Stimulated activated CD4-positive, alpha-beta T cell treated with anti-CD3 and anti-CD28 coated beads, Interleukin-12 subunit alpha, Interleukin-12 subunit beta, amount 100 ng/mL, for 24 hours (primary cell): ENCODE results near the gene WWOX.

ENCODE experiments used
- DNase-seq, 2 experiments: peaks; one replicate each; pipeline ENCODE4 v3.0.0-alpha.2; 2020; ENCODE audit warnings: low read depth in 2 of 2

Gene WWOX

DNA sequence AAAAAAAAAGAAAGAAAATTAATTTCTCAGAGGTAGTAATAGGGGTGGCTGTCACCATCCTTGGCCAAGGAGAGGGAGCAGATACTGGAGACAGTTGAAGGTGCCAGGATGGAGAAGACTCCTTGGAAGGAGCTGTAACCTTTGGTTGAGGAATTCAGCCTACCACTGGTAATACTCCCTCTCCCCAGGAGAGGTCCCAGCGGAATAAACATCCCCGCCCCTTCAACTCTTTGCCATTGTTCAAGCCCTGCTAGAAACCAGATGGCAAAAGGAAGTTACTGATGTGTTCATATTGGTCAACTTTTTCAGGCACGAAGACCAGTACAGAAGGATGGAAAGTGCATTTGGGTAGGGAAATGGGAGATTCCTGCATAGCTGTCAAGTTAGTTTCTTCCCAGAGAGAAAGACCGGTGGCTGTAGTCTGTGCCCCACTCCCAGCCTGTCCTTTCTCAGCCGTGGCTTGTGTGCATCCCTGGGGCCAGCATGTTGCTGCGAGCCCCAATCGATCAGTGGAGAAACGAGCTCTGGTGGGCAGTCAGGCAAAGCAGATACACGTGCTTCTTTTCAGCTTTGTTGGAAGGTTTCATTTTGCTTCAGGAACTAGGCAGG is 889.0 kb downstream of the WWOX start:
- DNase-seq = no peak

- no peak for DNase-seq
Observed at GRCh38 chr16:78990309-78990701, 890.9 kb downstream of the WWOX start.

DNA sequence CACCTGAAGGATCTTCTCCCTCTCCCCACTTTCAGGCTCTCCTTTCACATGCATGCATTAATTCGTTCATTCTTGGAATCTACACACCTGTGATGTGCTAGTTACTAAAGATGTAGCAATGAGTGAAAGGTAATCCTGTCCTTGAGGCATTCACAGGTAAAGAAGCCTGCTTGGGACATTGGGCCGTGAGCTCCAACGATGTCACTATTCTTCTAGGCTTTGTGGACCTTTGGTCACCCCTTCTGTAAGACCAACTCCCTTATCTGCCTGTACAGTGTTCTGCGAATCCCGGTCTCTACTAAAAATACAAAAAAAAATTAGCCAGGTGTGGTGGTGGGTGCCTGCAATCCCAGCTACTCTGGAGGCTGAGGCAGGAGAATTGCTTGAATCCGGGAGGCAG is 892.5 kb downstream of the WWOX start:
- DNase-seq = no peak

DNA sequence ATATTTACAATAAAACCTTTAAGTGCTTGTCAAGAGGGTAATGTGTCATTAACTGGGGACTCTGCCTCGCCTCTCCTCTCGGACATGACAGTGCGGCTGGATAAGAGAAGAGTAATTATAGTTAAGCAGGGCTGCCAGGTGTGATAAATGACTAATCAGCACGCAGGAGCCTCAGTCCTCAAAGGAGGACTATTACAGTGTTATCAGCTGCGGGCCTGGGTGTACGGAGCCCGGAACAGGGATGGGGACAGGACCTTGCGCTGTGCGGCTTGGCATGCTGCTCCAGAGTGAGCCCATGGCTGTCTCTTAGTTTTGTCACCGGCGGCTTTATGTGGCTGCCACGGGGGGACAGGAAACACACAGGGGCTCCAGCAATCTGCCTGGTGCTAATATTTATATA is 893.9 kb downstream of the WWOX start:
- DNase-seq = no peak

DNA sequence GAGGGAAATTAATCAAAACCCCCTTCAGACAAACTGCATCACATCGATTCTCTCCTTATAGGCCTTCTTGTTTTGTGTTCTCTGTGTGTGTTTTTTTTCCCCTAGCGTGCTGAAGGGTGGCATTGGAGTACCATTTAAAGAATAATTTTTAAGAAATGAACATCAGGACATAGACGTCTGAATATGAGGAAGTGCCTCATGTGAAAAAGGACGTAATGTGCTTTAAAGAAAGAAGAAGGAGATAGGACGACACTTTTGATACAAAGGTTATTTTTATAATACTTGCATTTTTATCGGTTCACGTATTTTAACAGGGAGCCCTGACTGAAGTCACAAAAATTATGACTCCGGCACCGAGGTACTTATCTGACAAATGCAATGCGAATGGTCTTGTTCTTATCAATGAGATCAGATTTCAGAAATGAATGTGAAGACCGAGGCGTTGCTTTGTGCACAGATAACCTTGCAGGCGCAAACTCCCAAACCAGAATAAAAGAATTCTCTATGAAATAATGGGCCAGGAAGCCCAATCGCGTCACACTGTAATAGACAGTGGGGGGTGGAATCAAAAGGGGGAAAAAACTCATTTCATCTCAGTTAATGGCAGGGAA is 894.8 kb downstream of the WWOX start:
- no peak for DNase-seq

GRCh38 chr16:78995441-78995840 is 896.0 kb downstream of the WWOX start:
- DNase-seq = no peak

- DNase-seq = no peak
Observed at GRCh38 chr16:78996790-78997189, 897.3 kb downstream of the WWOX start.

GRCh38 chr16:78998879-78999278 is 899.4 kb downstream of the WWOX start:
- DNase-seq = no peak

- DNase-seq = no peak
Observed at GRCh38 chr16:79001156-79001967, 901.9 kb downstream of the WWOX start.

DNA sequence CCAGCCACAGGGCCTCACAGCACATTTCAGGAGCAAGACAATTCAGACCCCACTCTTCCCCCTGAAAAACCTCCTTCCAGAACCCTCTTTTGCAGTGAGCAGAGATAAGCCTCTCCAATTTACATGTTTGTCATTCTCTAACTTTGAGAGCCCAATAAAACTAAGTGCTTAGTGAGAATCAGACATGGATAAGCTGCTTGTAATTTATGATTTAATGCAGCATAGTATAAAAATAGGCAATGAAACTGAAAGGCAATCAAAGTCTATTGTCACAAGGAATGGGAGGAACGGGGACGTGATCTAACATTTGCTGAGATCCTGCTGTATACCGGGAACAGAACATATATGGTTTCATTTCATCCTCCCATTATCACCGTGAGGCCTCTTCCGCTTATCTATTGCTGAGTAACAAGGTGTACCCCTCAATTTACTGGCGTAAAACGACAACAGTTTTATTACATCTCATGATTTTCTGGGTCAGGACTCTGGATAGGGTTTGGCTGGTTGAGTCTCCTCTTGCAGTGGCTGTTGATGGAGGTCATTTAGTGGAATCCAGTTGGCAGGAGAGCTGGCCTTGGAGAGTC is 903.7 kb downstream of the WWOX start:
- DNase-seq = no peak

DNA sequence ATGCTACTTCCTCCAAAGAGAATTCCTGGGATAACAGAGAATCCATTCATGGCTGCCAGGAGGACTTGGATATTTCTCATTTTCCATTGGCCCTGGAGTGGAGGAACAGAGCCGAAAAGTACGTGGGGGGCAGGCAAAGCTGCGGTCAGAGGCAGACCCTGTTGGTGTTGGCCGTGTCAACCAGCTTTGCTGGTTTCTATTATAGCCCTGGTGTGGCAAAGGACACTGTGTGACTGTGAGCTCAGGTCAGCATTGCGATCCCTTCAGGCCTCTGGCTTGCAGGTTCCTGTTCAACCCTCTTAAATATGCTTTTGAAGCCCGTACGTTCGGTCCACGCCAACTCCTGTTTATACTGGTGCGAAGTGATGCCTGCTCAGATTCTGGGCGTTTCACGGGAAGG is 904.9 kb downstream of the WWOX start:
- DNase-seq = no peak

DNA sequence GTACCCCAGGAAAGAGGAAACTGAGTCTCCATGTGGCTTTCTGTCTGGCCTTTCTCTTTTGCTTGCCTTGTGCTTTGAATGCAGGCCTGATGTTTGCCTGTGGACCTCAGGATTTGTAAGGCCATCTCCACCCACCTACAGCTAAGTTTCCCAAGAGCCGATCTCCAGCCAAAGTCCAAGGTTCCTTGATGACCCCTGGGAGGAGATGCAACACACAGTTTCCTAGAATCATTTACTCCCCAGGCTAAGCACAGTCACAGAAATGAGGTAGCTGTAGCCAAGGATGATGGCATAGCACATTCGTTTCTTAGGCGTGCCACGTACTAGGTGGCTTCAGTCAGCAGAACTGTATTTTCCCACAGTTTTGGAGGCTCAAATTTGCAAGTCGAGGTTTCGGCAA is 905.6 kb downstream of the WWOX start:
- no peak for DNase-seq

- DNase-seq = no peak
Observed at GRCh38 chr16:79006206-79006605, 906.8 kb downstream of the WWOX start.

DNA sequence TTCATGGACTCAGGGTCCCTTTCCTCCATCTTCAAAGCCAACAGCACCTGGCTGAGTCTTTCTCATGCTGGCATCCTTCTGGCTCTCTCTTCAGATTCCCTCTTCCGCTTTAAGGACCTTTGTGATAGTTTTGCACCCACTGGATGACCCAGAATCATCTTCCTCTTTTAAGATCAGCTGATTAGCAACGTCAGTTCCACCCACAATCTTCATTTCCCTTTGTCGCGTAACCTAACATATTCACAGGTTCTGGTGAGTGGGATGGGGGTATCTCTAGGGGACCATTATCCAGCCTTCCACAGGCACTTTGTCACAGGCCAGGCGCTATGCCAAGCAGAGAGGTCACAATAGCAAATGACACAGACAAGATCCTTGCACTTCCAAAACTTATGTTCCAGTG is 907.3 kb downstream of the WWOX start:
- DNase-seq = no peak

GRCh38 chr16:79007614-79008013 is 908.2 kb downstream of the WWOX start:
- no peak for DNase-seq

DNA sequence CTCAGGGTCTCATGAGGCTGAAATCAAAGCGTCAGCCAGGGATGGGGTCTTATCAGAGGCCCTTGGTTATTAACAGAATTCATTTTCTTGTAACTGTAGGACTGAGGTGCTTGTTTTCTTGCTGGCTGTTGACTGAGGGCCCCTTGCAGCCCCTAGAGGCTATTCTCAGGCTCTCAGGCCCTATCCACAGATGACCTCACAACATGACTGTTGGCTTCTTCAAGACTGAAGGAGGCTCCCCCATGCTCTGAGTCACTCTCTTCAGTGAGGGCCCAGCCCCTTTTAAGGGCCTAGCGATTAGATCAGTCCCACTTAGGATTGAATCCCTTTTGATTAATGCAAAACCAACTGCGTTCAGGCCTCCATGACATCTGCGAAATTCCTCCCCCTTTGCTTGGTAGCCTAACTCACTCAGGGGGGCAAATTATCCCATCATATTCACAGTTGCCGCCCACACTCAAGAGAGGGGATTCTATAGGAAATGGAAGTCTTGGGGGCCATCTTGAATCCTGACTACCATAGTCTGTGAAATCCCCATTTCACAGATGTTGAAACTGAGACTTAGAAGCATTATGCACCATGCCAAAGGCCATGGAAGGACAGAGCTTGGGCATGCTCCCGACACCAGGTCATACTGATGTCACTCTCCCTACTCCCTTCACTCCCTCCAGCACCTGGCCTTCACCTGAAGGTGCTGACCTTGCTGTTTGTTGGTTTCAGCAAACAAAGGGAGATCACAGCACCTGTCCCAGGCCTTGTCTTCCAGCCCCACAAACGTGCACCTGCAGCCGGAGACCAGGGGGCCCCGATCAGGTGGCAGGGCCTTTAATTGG is 908.8 kb downstream of the WWOX start:
- DNase-seq = no peak

DNA sequence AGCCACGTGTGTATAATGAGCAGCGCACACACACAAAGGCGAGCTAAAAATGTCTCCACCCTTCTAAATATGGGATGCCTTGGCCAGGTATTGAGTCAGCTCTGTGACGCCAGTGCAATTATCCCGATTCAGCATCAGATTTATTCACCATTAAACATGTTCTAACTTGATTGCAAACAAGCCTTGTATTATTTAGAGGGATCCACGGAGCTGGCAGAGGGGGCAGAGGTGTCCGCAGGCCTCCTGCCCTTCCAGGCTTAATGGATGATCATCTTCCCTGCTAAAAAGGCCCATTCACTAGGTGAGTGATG is 909.4 kb downstream of the WWOX start:
- DNase-seq = no peak

DNA sequence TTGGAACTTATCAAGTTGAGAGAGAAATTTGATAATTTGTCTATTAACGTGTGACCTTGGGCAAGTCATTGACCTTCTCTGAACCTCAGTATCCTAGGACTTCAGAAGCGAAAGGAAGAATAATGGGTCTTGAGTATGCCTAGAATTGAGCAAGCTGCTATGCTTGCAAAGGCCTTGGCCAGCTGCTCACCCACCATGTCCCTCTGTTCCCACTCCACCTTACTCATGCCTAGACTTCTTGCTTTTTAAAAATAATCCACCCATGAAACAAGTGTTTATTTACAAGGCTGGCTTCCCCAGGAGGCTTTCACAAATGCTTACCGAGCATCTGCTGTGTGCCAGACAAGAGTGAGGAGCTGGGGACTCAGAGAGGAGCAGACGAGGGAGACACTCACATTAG is 910.4 kb downstream of the WWOX start:
- no peak for DNase-seq

DNA sequence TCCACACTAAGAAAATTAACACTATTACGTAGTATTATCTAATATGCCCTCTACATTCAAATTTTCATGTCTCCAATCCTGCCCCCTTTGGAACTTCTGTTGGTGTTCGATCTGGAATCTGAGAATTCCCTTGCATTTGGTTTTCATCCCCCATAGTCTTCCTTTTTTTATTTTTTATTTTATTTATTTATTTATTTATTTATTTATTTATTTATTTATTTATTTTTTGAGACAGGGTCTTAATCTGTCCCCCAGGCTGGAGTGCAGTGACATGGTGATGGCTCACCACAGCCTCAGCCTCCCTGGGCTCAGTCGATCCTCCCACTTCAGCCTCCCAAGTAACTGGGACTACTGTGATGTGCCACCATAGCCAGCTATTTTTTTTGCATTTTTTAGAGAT is 911.8 kb downstream of the WWOX start:
- no peak for DNase-seq

- no peak for DNase-seq
Observed at GRCh38 chr16:79012671-79013434, 913.4 kb downstream of the WWOX start.

- DNase-seq = no peak
Observed at GRCh38 chr16:79013930-79014660, 914.6 kb downstream of the WWOX start.
